Stimulated activated CD4-positive, alpha-beta T cell treated with anti-CD3 and anti-CD28 coated beads, Interleukin-4, amount 100 ng/mL, for 4 hours (primary cell): ENCODE measurements around the gene HACD2.
A peak's percentile ranks its signal among the peaks of the same experiment; 100 is the strongest.

ENCODE experiments used
- DNase-seq, 2 experiments: peaks; one replicate each; pipeline ENCODE4 v3.0.0-alpha.2; 2020

Gene HACD2

GRCh38 chr3:123479891-123480290 is 105.0 kb downstream of the HACD2 start:
- no peak for DNase-seq

- no peak for DNase-seq
These were observed 106.5 kb downstream of the HACD2 start for GRCh38 chr3:123478314-123478713.

- DNase-seq, result no peak
These were observed 107.7 kb downstream of the HACD2 start for GRCh38 chr3:123476967-123477750.

DNA sequence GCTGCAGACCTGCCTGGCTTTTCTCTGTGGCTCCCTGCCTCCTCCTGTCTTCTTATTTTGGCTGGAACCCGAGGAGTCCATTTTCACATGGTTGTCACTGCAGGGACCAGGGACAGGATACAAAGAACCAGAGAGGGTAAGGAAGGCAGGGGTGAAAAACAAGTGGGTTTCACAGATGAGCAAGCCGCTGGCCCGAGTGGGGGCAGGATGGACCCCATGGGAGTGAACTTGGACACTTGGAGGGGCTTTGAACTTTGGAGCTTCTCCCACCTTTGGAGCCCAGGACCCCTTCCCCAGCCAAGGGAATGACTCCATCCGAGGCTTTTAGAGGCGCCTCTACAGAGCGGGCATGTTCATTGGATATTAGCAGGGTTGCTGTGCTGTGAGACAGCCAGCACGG is 109.1 kb downstream of the HACD2 start:
- DNase-seq, result no peak

- no peak for DNase-seq
These were observed 113.7 kb downstream of the HACD2 start for GRCh38 chr3:123471106-123471505.

DNA sequence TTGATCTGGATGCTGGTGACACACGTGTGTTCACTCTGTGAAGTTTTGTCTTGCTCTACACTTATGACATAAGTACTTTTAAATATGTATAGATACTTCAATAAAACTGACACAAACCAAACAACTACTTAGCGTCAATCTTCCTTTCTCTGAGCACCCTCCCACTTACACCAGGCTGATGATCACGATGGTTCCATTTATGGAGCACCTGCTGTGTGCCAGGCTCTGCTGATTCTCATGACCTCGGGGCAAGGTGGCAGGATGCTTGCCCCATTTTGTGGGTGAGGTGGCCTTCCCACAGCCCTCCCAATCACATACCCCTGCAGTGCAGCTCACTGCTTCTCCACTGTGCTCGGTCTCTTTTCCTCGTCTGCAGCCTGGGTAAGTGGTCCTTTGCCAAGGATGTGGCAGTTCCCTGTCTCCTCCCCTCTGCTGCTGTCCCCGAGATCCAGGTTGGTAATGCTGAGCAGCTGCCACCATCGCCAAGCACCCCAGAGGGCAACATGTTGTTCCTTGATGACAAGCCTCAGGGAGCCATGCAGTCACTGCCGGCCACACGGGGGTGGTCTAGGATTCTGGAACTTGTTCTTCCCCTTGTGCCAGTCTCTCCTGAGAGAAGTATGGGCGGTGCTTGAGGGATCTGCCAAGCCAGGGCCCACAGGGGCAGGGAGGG is 115.4 kb downstream of the HACD2 start:
- no peak for DNase-seq

GRCh38 chr3:123467046-123467445 is 117.8 kb downstream of the HACD2 start:
- DNase-seq, result no peak

GRCh38 chr3:123464211-123464610 is 120.6 kb downstream of the HACD2 start:
- no peak for DNase-seq

DNA sequence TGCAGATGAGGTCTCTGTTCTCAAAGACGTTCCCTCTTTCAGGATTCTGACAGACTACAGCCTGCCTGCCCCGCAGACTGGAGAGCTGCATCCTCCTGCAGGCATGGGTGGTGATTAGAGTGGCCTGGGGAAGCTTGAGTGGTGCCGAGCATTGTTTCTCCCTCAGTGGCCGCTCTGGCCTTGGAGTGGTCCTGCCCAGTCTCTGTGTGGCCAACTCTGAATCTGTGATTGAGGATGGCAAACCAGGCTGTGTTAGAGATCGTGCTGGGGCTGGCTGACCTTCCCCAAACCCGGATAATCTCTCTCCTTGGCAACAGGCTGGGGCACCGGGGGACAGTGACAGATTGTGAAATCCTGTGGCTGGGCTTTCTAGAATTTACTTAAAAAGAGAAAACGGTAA is 125.0 kb downstream of the HACD2 start:
- no peak for DNase-seq

DNA sequence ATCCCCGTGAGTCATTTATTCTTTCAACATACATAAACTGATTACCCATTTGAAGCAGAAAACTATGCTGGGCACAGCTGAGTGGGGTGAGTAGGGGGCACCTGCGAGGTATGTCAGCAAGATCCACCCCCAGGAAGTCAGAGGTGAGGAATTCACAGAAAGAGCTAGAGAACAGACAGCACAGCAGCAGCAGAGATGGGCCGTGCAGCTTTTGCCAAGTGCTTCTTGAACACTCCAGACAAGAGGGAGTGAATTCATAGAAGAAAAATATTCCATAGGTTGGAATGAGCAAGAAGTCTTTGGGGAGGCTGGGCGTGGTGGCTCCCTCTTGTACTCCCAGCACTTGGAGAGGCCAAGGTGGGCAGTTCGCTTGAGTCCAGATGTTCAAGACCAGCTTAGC is 126.6 kb downstream of the HACD2 start:
- DNase-seq, result no peak

- DNase-seq, result no peak
These were observed 127.0 kb downstream of the HACD2 start for GRCh38 chr3:123457841-123458240.

DNA sequence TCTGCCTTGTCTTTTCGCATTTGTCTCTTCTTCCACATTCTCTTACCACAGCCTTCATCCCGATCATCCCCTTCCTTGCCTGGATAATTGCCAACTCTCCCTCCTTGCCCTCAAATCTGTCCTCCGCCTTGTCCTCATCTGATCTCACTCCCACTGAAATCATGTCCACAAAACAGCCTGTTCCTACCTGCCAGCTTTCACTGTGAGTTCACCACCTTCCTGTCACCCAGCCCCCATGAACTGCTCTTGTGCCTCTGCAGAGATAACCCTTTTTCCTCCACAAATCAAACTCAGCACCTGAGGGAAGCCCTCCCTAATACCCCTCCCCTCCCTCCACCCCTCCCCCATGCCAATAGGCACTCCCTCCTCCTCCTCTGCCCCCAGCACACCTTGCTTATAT is 131.2 kb downstream of the HACD2 start:
- no peak for DNase-seq

DNA sequence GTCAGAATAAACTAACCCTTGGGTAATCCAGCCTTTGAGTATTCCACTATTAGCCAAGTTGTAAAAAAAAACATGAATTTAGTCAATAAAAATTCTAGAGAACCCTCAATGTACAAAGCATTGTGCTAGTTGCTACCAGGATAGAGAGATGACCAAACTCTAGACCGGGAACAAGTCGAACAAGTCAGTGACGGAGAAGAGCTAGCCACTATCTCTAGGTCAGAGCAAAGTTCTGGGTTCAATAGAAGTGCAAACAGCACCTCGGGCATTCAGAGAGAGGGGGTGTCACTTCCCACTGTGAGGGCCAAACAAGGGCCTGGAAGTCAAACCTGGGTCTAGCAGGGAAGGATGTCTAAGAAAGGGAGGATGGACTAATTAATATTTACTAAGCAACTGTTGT is 133.7 kb downstream of the HACD2 start:
- DNase-seq, result no peak

- DNase-seq, result no peak
These were observed 134.8 kb downstream of the HACD2 start for GRCh38 chr3:123449997-123450604.

DNA sequence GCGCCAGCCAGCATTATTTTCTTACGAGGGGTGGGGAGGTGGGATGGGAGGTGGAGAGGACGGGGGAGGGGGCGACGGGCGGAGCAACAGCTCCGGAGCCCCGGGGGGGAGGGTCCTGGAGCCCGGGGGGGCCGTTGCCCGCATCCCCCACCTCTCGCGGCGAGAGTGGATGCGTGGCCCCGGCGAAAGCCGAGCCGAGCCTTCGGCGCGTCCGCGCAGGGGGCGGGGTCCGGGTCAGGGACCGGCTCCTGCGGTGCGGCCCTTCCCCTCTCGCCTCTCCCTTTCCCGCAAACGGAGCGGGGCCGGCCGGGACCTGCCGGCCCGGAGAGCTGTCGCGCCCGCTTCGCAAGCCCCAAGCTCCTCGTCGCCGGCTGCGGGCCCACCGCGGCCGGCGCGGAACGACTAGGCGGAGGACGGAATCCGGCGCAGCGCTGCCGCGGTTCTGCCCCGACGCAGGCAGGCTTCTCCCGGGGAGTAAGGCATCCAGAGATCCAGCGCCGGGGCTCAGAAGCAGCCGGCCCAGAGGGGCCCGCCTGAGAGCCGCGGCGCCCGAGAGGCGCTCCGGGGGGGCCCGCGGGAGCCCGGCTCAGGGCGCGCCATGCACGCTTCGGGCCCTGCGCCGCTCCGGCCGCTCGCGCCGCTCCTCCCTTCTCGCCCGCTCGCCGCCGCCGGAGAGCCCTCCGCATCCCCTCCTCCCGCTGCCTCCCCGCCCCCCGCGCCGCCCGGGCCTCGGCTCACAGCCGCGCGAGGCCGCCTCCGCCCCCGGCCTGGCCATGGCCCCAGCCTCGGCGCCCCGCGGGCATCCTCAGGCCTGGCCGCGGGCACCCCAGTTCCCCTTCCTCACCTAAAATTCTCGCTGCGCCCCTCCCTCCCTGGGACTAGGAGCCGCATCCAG is 135.5 kb downstream of the HACD2 start:
- peak in 1 of 2 experiments; percentile 13 for DNase-seq

DNA sequence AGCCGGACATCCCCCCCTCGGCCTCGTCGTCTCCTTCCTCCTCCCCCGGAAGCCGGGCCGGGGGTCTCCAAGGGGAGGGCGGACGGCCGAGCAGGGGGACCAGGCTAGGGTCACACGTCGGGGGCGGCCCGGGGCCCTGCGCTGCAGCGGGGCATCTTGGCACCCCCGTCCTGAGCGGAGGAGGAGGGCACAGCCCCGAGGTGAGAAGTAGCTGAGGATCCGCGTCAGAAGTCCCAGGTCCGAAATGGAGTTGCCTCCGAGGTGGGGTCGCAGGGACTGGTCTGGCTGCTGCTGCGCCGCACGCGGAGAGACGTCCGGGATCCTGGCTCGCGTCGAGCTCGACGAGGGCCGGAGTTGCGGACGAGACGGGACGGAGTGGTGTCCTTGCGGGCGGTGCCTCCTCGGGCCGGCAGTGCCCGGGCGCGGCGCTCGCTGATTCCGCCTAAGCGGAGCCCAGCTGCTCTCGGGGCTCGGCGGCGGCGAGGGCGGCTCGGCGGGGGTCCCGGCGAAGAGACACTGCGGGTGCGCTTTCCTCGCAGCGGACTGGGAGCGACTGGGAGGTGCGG is 136.2 kb downstream of the HACD2 start, which contains the start of gene ADCY5:
Gene ADCY5, minus strand, starts transcription at position 555 of the 566 bp plus-strand sequence. Its CDS starts 545 bp downstream, at position 10.
- DNase-seq, result no peak

DNA sequence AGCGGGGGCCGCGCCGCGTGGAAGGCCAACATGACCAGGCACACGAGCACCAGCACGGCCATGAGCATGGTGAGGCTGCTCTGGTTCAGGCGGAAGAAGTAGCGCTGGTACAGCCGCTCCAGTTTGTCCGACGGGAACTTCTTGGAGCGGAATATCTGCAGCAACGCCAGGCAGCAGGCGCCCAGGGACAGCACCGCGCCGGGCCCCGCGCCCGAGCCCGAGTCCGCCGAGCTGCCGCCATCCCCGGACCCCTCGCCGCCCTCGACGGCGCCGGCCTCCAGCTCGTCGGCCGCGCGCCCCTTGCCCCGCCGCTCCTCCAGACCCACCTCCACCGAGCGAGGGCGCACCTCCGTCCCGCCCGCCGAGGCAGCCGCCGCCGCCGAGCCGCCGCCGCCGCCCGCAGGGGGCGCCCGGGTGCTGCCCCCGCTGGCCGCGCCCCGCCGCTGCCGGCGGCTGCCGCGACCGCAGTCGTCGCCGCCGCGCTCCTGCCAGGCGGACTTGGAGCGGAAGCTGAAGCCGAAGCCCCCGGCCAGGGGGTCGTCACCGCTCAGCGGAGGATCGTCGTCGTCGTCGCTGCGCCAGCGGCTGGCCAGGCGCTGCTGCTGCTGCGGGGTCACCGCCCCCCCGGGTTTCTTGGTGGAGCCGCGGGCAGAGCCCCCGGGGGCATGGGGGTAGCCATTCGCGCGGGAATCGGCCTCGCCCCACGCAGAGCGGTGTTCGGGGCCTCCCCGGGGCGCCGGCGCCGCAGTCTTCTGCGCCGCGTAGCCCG is 136.9 kb downstream of the HACD2 start:
- DNase-seq, result peak; percentile 12 to 47

DNA sequence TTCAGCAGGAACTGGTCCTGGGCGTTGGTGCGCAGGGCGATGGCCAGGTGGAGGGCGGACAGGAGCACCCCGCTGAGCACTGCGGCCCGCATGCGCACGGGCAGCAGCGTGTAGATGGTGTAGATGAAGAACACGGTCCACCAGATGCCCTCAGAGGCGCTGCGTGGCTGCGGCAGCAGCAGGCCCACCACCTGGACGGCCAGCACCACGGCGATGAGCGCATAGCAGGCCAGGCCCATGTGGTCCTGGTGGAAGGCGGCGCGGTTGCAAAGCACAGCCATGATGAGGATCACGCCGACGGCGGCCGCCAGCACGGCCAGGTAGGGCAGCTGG is 137.5 kb downstream of the HACD2 start:
- DNase-seq, result no peak

- DNase-seq, result no peak
These were observed 138.2 kb downstream of the HACD2 start for GRCh38 chr3:123446610-123447109.

DNA sequence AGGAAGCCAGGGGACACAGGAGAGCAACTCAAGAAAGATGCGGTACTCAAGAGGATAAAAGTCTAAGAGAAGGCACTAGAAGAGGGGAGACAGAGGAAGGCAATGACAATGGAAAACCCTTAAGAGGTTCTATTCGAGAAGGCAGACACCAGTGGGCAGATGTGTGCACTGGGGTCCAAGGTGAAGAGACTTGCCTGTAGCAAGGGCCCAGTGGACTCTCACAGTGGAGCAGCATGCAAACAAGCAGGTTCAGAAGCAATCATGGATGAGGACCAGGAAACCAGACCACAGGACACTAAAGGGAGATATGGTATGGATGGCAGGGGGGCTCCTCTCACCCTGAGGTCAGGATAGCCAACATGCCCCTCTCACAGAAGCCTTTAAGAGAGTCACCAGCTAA is 138.6 kb downstream of the HACD2 start:
- no peak for DNase-seq

- DNase-seq, result no peak
These were observed 139.2 kb downstream of the HACD2 start for GRCh38 chr3:123445702-123446101.

DNA sequence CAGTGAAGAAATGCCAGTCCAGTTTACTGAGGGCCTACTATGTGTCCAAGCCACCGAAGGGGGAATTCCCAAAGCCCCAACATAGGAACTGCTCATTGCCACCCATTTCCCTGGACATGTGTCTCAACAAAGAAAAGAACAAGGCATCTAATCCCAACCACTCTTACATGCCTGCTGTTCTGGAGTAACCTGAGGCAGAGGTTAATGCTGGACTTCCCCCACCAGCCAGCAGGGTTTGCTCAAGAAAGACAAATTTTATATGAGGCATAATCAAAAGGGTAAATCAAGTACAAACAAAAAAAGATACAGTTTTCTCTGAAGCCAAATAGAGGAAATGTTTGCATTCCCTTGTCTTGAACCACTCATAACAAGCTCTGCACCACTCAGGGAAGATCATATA is 140.1 kb downstream of the HACD2 start:
- DNase-seq, result no peak
